Activated CD4-positive, alpha-beta T cell treated with anti-CD3 and anti-CD28 coated beads, Interleukin-2, amount 50 U/mL, for 48 hours (primary cell): ENCODE results near the gene FHOD3.

ENCODE experiments used
- DNase-seq, 2 experiments: peaks; one replicate each; pipeline ENCODE4 v3.0.0-alpha.2; 2020

Gene FHOD3

DNA sequence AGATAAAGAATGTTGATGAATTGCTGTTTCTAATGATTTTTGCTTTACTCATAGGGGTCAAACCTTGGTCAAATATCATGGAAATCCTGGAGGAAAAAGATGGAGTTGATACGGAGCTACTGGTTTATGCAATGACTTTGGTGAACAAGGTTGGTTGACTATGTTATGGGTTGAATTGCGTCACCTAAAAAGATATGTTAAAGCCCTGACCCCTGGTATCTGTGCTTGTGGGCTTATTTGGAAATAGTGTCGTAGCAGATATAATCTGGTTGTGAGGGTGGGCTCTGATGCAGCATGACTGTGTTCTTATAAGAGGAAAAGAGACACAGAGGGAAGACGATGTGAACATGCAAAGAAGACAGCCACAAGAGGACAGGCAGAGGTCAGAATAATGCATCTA is 305.1 kb downstream of the FHOD3 start:
- no peak for DNase-seq

- no peak for DNase-seq
Measured at GRCh38 chr18:36608107-36608506, 310.6 kb downstream of the FHOD3 start.

DNA sequence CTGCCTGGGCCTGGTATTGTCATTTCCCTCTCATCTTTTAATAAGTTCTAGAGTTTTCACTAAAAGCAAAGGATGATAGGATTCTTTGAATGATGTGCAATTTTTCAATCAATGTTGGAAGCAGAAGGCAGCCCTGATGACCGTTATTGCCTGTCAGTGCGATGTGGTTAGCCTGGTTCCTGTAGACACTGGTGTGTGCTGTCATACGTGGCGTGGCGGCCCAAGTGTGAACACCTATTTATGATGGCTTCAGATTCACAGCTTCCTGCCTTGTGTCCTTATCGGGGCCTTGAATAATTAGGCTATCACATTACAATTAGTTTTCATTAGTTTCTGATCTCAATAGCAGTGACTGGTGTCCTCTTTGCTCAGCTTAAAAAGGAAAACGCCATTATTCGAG is 312.7 kb downstream of the FHOD3 start:
- DNase-seq, result no peak

- no peak for DNase-seq
Measured at GRCh38 chr18:36610661-36611060, 313.1 kb downstream of the FHOD3 start.

DNA sequence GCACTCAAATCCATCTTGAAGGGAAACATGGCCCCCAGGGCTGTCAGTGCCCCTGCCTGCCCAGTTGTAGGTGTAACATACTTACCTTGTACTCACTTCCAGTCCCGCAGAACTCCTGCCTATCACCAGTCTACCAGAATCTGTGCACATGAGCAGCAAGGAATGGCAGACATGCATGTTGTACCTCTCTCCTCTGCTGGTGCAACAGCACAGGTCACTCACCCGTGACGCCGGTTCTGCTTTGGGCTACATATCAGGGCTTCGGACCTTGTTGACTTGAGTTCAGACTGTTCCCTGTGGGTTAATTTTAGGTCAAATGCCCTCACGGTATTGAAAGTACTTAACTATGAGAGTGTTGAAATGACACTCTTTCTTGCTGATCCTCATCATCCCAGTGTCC is 315.6 kb downstream of the FHOD3 start:
- no peak for DNase-seq

GRCh38 chr18:36613810-36614209 is 316.3 kb downstream of the FHOD3 start:
- no peak for DNase-seq

DNA sequence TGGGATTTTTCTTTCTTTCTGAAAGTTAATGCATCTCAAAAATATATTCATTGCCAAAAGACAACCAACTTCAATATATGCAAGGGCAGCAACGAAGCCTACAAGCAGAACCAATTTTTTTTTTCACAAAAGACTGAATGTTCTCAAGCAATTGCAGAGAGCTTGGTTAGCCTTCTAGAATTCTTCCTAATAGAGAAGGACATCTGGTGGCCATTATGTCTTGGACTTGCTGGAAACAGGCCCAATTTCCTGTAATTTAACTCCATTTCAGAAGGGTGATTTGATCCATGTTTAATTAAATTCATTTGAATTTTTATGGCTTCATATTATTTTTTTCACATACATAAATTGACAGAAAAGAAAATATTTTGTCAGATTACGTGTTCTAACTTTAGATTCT is 323.3 kb downstream of the FHOD3 start:
- no peak for DNase-seq

DNA sequence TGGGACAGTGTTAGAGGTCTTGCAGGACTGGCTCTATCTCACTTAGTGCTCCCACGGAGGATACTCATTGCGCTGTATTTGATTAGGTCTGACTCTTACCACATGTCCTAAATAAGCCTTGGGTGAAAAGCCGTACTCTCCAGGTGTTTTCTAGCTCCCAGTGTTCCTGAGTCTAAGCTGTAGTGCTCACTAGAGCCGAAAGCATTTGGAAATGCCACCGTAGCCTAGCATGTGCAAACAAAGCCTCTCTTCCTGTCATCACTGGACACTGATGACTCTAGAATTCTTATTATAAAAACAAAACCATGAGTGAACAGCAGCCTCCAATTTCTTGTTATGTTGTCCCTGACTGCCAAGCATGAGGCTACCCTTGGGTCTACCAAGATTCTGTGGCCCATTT is 325.1 kb downstream of the FHOD3 start:
- no peak for DNase-seq

- DNase-seq, result no peak
Measured at GRCh38 chr18:36623091-36623490, 325.6 kb downstream of the FHOD3 start.

DNA sequence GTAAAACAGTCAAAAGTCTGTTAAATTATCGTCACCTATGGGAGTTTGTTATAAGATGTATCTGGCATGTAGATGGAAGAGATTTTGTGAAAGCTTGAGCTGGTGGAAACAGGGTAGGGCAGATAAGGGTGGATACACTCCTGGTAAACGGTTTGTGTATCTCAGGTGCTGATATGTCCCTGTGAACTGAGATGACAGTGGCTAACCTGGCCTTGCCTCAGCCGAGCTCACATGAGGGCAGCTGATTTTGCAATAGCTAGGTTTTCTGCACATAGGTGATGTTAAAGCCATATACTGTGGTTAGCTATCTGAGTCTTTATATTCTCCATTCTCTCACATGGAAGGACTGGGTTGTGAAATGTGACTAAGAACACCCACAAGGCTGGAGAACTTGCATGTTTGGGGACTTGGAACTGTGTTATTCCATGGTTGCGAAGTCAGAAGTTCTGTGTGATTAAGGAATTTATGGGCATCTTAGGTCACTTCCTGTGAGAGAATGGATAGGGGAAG is 326.2 kb downstream of the FHOD3 start:
- no peak for DNase-seq

DNA sequence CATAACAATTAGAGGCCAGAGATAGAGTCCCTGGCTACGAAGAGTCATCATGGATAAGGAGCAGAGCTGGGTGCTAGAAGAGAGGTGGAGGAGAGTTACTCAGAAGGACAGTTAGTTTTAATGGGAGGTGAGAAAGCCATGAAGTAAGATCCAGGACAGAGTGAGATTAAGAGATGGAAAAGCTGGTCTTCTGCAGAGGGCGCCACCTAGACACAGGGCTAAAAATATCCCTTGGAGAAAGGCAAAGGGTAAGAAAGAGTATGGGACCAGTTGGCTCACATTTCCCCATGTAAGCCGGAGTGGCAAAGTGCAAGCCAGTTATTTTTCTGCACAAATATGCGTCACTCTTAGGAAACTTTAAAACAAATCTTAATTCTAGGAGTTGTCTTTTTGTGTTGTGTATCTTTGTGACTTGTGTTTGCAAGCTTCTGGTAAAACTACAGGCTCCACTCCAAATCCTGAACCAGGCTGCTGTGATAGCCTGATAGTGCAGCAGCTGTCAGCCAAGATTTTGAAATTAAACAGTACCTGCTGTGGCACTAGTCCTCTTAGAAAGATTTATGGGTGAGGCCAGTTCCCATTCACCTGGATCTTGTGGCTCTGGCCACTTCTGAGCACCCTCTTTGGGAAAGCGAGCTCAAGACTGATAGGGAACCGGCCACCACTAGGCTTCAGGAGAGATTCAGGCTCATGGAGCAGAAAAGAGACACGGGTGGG is 327.1 kb downstream of the FHOD3 start:
- no peak for DNase-seq

- no peak for DNase-seq
Measured at GRCh38 chr18:36625386-36625785, 327.9 kb downstream of the FHOD3 start.

DNA sequence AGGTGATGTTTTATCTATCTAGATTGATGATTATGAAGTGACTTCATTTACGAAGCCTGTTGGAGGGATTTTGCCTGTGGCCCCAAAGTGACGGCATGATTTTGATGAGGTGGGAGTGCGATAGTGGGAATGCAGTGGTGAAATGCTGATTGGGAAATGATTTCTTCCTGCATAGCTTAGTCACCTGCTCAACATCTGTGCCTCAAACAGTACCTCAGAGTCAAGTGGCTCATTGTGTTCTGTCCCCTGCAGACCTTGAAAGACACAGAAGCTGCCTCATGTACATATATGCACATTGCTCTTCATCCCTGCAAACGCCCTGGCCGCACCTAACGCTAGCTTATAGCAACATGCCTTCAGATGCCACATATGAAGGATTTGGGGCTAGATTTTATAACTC is 330.1 kb downstream of the FHOD3 start:
- DNase-seq, result no peak

DNA sequence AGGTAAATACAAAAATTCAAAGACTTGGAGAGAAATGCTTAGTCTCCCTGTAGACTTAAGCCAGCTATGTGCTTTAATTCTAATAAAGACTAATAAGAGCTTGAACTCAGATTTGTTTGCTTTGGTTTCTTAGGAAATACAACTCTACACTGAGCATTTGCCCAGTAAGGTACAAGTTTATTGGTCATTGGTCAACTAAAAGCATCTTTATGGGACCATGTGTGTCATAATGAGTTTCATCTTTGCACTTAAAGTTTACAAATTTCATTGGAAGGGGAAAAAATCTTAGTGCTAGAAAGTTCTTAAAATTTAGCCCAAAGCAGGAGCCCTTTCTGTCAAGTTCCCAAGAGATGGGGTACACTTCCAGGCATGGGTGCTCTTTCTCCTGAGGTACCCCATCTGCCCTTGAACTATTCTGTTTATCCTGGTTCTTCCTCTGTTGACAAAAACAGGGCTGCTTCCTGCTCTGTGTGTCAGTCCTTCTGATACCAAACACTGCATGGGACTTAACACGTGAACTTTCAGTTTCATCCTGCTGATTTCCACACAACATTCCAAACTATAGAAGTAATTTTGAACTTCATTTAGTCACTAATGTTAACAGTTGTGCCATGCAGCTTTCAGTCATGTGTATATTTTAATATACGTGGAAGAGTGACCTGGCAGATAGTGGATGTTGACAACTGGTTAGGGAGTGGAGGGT is 331.1 kb downstream of the FHOD3 start:
- DNase-seq, result no peak

DNA sequence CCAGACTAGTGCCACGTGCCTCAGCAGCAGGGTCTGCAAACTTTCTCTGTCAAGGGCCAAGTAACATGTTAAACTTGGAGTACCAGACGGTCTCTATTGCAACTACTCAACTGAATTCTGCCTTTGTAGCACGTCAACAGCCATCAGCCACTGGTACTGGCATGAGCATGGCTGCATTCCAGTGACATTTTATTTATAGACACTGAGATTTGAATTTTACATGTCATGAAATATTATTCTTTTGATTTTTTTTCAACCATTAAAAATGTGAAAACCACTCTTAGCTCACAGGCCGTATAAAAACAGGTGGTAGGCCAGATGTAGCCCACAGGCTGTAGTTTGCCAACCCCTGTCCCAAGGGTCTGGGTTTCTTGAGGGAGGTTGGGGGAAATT is 331.6 kb downstream of the FHOD3 start:
- DNase-seq, result no peak

- DNase-seq, result no peak
Measured at GRCh38 chr18:36629836-36630235, 332.3 kb downstream of the FHOD3 start.

GRCh38 chr18:36630917-36631316 is 333.4 kb downstream of the FHOD3 start:
- DNase-seq, result no peak

DNA sequence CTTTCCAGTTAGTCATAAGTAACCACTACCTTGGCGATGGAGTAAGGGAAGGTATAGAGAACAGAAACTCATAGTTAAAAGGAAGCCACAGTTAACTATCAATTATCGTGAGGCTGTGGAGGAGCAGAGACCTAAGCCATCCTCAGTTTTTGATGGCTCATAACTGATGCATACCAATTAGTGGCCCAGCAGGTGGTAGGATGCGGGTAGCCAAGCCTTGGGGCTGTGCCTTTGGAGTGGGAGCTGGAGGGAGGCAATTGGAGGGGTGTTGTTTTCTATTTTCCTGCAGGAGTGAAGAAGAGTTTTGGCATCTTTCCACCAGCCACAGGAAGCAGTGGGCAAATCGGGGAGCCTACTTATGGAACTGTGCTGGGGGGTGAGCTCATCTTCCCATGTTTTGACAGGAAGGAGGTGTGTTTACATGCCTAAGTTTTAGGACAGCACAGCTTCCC is 336.5 kb downstream of the FHOD3 start:
- no peak for DNase-seq

GRCh38 chr18:36634573-36635216 is 337.2 kb downstream of the FHOD3 start:
- no peak for DNase-seq

DNA sequence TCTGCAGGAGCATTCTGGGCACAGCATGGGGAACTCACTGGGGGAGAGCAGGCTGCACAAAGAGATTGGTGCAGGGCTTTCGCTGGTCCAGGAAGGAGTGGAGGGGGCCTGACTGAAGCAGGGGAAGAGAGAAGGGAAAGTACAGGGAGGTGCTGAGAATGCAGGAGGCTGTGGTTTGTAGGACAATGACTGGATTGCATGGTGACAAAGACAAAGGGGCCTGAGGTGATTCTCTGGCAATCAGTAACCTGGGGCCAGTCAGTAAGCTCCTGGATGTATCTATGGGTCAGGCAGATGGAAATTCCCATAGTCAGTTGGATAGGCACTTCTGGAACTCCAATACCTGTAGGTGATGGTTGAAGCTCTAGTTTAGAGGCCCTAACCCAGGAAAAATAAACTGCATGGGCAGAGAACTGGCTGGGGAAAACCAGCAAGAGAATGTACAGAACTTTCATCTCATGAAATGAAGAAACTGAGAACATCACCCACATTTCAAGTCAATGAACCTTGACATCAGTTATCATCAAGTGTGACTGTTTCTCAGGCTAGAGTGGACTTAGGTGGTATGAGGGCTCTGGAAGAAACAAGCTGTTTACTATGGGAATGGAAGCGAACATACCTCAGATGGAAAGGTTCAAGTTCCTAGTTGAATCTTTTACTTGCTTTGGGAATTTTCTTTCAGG is 338.0 kb downstream of the FHOD3 start:
- DNase-seq, result no peak

- DNase-seq, result no peak
Measured at GRCh38 chr18:36636237-36636817, 338.8 kb downstream of the FHOD3 start.

DNA sequence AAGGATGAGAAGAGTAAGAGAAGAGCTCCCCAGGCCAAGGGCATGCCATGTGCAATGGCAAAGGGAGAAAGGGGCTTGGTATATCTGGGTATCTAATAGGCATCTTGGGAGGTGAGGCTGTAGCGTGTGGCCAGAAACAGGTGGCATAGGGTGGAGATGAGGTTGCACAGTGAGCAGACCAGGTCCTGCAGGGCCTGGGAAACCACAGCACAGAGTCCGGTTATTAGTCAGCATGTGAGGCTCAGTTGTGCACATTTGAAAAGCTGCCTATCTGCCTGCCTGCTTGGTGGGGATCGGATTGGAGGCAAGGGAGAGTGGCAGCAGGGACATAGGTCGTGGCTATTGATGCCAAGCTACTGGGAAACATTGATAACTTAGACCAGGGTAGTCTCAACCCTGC is 340.7 kb downstream of the FHOD3 start:
- DNase-seq, result no peak
